K562 (cell line): ENCODE data around the gene B3GAT3. TPM values are rescaled to one million over a fixed set of nuclear protein-coding genes. Genes with fewer than 3 reads are reported as not detected.
A peak's percentile ranks its signal among the peaks of the same experiment; 100 is the strongest.

Experiments used
- BACH1 ChIP-seq: fragments of 200-800 bp; sonication (Bioruptor generic); IDR thresholded peaks from 2 replicates; pipeline ENCODE4 v1.6.1; 2016; ENCODE audit warnings: missing genetic modification characterization, missing compliant biosample characterization
- DACH1 ChIP-seq: fragments of 450-650 bp; IDR thresholded peaks from 2 replicates; pipeline ENCODE4 v1.6.1; 2018; ENCODE audit not compliant: partially characterized antibody
- E2F1 ChIP-seq: sonication (generic); formaldehyde crosslinking; IDR thresholded peaks from 2 replicates; pipeline ENCODE4 v1.8.1; 2023; ENCODE audit warnings: mild to moderate bottlenecking, missing genetic modification reagents, moderate library complexity
- JUNB ChIP-seq: fragments of 450-650 bp; formaldehyde crosslinking; conservative IDR thresholded peaks from 2 replicates; pipeline ENCODE4 v1.4.0; 2020; ENCODE audit warnings: mild to moderate bottlenecking
- LEF1 ChIP-seq: fragments of 450-650 bp; IDR thresholded peaks from 2 replicates; pipeline ENCODE4 v1.6.1; 2016; ENCODE audit warnings: mild to moderate bottlenecking
- MTA2 ChIP-seq: fragments of 450-650 bp; IDR thresholded peaks from 2 replicates; pipeline ENCODE4 v1.6.1; 2016; ENCODE audit warnings: low read depth
- NR3C1 ChIP-seq: sonication (generic); formaldehyde crosslinking; IDR thresholded peaks from 2 replicates; pipeline ENCODE4 v1.8.1; 2022; ENCODE audit warnings: missing genetic modification reagents
- RFX1 ChIP-seq: fragments of 450-650 bp; IDR thresholded peaks from 2 replicates; pipeline ENCODE4 v1.6.1; 2016; ENCODE audit warnings: mild to moderate bottlenecking, moderate library complexity
- SP2 ChIP-seq: IDR thresholded peaks from 2 replicates; pipeline ENCODE4 v1.6.1; 2011; ENCODE audit warnings: mild to moderate bottlenecking, low read depth, low read length, moderate library complexity; ENCODE audit not compliant: poor library complexity, severe bottlenecking; ENCODE audit errors: extremely low read depth
- THRA ChIP-seq: fragments of 450-650 bp; IDR thresholded peaks from 2 replicates; pipeline ENCODE4 v1.6.1; 2017; ENCODE audit warnings: mild to moderate bottlenecking, moderate library complexity
- ZC3H4 ChIP-seq: sonication (generic); formaldehyde crosslinking; IDR thresholded peaks from 2 replicates; pipeline ENCODE4 v1.9.0; 2021; ENCODE audit warnings: missing genetic modification reagents, borderline replicate concordance
- ZKSCAN8 ChIP-seq: fragments of 200-800 bp; sonication (Bioruptor generic); IDR thresholded peaks from 2 replicates; pipeline ENCODE4 v1.6.1; 2016; ENCODE audit warnings: missing genetic modification characterization, missing compliant biosample characterization
- ZNF431 ChIP-seq: sonication (generic); formaldehyde crosslinking; IDR thresholded peaks from 2 replicates; pipeline ENCODE4 v1.8.0; 2022; ENCODE audit warnings: mild to moderate bottlenecking, missing genetic modification reagents
- polyA plus RNA-seq, 8 experiments: library from polyadenylated mRNA; depleted of rRNA in 4 of 8; stranded (reverse) in 5 of 8; unstranded in 3 of 8; fragments of >200 nt; fragmentation: Nextera tagmentation in 2 of 8; fragmentation: Illumina TruSeq in 1 of 8; extraction: Ambion mirVana in 2 of 8; extraction: Trizol in 1 of 8; gene quantifications; 2 replicates each; pipeline versions ENCODE4 v1.2.1 to v1.2.3, GENCODE V29; 2011 to 2014; ENCODE audit warnings: inconsistent platforms in 1 of 8, missing spikeins in 1 of 8
- total RNA-seq, 7 experiments: library from RNA; depleted of rRNA in 6 of 7; stranded (reverse); fragments of >200 nt in 6 of 7; fragmentation: Illumina TruSeq in 2 of 7; extraction: Trizol in 2 of 7; gene quantifications; 2 replicates each; pipeline versions ENCODE4 v1.2.1 to v1.2.3, GENCODE V29; 2011 to 2021; ENCODE audit warnings: low replicate concordance in 1 of 7

The B3GAT3 gene
- total and polyA plus RNA-seq, 9 of the 15 experiments (the other 6 are each of a cell fraction or from before 2014, with no cell fraction given): 0.30 to 64.0 (median 21.4) TPM

DNA sequence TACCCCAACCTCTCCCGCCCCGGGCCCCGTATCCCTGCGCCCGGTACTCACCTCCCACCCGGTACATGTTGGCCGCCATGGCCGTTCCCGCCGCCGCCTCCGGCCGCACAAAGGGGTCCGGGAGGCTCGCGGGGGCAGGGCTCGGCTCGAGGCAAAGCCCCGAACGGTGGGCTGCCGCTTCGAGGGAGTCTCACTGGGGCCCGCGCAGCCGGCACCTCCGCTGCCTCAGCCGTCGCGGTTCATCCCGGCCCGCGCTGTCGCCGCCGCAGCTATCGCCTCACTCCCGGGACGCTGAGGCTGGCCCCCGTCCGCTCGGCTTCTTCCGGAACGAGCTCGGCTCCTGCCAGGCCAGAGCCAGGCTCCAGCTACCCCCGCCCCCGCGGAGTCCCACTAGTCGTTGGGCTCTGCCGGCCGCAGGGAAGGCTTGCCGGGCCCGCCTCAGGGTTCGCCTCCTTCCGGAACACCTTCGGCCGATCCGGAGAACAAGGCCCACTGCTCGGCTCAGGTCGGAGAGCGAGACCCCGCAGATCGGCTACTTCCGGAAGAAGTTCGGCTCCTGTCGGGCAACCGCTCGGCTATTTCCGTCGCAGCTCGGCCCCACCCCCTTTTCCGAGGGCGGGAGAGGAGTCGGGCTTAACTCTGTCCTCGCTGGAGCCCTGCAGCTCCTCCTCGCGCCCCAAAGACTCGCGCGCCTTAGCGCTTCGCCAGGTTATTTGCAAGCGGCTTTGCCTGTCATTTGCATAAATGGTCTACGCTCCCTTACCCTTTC, 20.2 kb downstream of the B3GAT3 start, which contains the start of gene MTA2 (continued):
- TF ChIP-seq NR3C1: peak; percentile 89; the same call in 1 of the 2 replicates
- TF ChIP-seq MTA2: 0 out of 2 replicates have a peak, but pooled peaks have one; percentile 11
- TF ChIP-seq ZC3H4 (CRISPR knock-in tag): no peak
- TF ChIP-seq DACH1: no peak
- TF ChIP-seq ZKSCAN8 (CRISPR knock-in tag): no peak
- TF ChIP-seq THRA: no peak
- TF ChIP-seq LEF1: no peak
- no peak for TF ChIP-seq RFX1
- TF ChIP-seq JUNB (CRISPR knock-in tag): no peak
- 0 out of 2 replicates have a peak, but pooled peaks have one; percentile 68 for TF ChIP-seq E2F1 (CRISPR knock-in tag)
- no peak for TF ChIP-seq BACH1
- TF ChIP-seq ZNF431 (CRISPR knock-in tag): no peak
- no peak for TF ChIP-seq SP2
- TF ChIP-seq, all 486 proteins: peak for 88
